Hematopoietic multipotent progenitor cell treated with erythropoietin and hydrocortisone succinate and interleukin-3 and kit ligand, for 4 days (in vitro differentiated cells): Measurements from ENCODE around the gene THBS2.

ENCODE experiments used
- DNase-seq: peaks from one replicate; pipeline ENCODE4 v3.0.0-alpha.2; 2015

Gene THBS2

DNA sequence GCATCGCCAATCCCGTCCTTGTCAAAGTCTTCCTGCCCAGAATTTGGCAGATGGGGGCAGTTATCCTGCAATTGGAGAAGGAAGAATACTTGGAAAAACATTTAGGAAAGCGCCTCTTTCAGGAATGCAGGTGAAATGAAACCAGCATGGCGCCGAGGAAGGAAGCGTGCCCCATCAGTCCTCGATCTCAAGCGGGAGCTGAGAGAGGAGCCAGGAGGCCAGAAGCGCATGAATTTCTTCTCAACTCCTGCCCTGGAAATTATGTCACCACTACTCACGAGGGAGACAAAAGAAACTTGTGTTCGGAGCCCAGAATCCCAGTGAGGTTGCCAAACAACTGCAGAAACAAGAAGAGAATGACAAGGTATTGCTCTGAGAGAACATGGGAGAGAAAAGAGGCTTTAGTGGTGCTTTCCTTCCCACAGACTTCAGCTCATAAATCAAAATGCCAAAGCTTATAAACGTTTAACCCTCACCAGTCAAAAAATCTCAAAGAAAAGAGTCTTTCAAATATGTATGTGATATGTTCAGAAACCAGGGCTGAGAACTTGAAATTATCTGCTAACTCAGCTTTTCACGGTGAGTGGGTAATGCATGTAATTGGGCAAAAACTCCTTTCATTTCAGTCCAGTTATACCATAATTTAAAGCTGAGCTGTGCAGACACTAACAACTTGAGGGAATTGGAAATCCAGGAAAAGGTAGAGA lies 23.9 kb downstream of the THBS2 start:
- DNase-seq, result no peak

DNA sequence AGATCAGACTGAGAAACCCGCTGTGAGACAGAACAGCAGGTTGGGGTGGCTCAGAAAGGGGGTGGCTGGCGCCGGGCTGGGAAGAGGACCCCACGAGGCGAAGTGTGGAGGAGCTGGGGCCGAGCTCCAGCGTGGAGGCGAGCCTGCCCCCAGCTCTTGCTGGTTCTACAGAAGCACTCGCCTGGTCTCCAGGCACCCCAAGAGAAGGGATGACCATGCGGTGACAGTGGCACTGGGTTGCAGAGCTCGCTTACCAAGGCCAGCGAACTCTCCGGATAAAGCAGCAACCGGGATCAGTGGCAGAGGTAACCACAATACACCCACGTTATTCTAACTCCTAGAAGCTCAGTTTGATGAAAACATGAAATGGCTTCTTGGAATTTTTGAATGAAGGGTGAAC lies 26.5 kb downstream of the THBS2 start:
- no peak for DNase-seq

DNA sequence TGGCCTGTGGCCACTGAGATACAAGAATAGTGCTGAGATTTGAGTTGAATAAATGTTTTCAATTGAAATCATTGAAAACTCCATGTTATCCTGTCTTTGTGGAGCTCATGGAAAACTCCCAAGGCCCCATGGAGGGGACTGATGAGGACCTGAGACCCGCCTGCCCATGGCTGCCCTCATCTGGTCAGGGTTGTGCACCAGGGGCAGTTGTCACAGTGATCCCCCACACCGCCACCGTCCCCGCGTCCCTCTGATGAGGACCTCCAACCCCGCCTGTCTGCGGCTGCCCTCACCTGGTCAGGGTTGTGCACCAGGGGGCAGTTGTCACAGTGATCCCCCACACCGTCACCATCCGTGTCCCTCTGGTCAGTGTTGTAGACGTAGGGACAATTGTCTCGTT lies 27.8 kb downstream of the THBS2 start:
- DNase-seq, result no peak

DNA sequence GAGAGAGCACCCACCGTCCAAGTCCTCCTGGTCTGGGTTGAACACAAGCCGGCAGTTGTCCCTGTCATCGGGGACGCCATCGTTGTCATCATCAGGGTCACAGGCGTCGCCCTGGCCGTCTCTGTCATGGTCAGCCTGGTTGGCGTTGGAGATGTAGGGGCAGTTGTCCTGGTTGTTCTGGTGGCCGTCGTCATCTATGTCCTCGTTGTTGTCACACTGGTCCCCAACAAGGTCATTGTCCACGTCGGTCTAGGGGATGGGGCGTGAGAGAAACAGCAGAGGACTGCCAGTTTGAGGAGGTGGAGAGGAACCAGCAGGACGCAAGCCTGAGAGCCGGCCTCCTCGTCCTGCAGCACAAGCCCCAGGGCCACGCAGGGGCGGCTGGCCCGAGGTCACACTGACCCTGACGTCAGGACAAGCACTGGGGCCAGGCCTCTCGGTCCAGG lies 28.5 kb downstream of the THBS2 start:
- DNase-seq, result no peak

DNA sequence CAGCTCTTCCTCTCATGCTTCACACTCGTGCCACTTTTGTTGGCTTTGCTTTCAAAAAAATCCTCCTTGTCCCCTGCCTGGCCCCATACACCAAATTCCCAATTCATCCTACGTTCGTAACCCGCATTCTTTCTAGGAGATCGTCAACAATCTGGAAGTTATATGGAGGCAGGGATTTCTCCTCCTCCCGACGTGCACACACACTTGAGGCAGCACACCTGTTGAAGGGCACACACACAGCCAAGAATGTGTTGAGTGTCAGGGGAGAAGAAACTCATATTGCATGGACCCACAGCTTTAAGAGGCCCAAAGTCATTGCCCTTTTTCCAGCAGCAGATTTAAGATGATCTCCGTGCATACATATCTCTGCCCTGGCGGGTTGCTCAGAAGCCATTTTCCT lies 28.9 kb downstream of the THBS2 start:
- no peak for DNase-seq

DNA sequence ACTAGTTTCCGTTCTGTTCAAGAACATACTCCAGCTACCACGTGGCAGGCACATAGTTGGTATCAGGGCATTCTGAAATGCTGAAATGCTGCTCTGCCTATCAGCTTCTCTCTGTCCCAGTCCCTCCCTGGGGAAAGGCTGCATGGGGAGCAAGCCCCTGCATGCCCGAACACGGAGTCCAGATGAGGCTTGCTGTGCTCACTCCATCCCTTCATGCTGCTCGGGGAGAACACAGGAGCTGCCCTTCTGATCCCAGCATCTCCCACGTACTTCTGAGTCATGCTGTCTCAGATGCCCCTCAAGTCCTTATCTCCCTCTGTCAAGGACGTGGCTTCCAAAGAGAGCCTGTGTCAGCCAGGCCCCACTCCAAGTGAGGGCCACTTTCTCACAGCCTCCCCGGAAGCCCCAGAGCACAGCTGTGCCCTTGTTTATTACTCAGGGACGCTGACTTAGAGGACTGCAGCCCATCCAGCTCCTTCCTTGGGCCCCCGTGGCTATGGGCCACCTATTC lies 29.4 kb downstream of the THBS2 start:
- DNase-seq, result no peak

DNA sequence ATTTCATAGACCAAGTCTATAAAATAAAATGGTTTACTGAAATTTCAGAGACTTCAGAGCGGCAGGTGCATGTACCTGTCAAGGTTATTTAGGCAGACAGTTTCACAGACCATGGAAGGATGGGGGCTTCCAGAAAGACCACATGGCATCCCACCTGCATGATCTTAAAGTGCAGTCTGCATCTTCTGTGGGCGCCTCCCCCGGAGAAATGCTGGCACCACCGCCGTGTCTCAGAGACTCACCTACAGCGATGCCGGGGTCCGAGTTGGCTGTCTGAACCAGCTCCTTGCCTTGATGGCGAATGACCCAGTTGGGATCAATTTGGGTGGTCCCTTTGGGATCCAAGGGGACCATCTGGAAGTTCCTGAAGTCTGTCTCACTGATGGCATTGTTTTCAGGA lies 30.6 kb downstream of the THBS2 start:
- no peak for DNase-seq

DNA sequence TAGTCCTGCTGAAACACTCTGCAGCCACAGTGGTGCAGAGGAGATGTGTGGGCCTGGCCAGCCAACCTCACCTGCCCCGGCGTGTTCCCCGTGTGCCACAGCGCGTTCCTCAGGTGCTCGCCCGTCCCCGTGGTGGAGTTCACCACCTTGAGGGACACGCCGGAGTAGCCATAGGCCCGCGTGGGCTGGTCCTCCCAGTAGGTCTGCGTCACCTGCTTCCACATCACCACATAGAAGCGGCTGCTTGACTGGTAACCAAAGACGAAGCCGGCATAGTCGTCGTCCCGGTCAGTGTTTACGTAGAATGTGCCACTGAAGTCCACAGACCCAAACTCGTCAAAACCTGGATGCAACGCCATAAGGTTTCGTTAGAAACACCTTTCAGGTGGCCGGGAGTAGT lies 31.5 kb downstream of the THBS2 start:
- no peak for DNase-seq

DNA sequence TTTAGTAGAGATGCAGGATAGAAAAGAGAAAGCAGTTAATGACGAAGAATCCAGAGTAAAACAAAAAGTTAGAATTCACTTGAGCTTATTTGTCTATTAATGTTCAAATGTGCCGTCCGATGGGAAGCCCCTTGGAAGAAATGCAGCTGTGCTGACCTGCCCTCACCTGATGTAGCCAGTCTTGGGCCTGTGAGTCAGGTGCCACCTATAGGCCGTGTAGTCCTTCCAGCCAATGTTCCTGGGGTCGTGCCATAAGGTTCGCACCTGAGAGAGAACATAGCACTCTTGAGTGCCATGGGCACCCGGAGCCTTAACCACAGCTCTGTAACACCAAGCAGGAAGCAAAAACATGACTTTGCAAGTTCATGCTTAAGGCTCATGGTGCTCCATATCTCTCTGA lies 32.4 kb downstream of the THBS2 start:
- DNase-seq, result no peak

DNA sequence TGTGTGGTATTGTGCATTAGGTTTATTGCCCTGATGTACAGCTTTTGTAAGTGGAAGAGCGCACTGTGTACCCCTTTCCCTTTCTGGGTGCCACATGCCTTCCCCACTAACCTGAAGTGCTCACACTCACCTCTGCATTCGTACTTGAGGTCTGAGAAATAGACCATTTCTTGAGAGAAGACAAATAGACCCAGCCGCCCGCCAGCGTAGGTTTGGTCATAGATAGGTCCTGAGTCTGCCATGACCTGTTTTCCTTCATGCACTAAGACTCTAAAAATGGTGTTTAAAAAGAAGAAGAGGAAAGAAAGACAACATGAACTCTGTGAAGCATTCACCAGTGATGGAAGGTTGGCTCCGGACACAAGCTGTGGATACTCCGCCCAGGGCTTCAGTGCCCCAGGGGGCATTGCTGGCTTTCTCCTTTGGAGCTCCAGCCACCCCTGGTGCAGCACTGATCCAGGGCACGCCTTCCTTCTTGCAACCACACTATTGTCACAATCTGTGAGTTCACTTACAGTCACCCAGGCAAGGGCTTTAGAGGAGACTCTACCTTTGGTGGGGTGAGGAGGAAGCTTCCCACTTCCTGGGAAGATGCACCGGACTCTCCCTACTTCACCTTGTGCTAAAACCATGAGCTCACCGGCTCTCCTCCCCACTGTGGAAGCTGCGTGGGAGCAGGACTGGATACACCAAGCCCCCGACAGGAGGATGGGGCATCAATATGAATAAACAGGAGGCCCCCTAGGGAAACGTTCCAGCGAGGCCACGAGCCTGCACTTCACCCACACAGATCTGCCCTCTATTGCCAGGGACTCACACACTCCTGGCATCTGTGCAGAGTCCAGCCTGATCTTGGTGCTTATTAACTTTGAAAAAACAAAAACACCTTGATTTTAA lies 33.3 kb downstream of the THBS2 start:
- no peak for DNase-seq

DNA sequence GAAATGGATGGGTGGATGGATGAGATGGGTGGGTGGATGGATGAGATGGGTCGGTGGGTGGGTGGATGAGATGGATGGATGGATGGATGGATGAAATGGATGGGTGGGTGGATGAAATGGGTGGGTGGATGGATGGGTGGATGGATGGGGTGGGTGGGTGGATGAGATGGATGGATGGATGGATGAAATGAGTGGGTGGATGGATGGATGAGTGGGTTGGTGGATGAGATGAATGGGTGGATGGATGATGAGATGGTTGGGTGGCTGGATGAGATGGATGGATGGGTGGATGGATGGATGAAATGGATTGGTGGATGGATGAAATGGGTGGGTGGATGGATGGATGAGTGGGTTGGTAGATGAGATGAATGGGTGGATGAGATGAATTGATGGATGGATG lies 35.7 kb downstream of the THBS2 start:
- DNase-seq, result no peak

DNA sequence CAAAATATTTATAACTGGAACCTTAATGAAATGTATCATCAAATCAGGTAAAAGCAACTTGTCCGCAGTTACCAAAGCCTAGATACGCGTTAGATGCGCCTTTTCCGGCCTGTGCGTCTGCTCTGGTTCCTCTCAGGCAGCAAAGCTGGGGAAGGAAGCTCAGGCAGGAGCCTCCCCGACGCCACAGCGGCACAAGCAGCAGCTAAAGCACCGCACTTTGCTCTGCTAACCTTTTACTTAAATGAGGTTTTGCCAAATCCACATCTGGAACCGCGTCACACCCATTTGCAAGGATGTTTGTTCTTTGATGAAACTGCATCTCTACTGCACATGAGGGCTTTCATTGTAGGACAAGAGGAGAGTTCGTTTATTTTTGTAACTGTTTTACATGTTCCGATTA lies 36.8 kb downstream of the THBS2 start:
- DNase-seq, result no peak

DNA sequence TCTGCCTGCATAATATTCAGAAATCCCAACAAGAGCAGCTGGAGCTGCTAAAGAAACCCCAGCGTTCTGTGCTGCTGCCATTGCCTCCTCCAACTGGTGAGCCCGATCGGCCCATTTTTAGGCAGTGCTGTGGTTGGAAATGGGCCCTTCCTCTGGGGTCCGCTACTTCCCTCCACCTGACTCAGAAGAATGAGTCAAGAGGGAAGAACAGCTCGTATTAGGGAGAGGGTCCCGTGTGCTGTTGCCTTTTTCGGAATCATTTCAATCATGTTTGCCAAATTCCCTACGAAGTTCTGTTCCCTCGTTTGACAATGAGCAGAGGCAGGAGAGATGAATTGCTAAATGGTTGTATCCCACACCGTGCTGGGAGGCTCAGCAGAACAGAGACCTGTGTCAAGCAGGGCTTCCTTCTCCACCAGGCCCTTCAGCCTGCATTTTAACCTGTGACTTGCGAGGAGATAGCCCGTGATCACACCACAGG lies 38.4 kb downstream of the THBS2 start:
- no peak for DNase-seq

DNA sequence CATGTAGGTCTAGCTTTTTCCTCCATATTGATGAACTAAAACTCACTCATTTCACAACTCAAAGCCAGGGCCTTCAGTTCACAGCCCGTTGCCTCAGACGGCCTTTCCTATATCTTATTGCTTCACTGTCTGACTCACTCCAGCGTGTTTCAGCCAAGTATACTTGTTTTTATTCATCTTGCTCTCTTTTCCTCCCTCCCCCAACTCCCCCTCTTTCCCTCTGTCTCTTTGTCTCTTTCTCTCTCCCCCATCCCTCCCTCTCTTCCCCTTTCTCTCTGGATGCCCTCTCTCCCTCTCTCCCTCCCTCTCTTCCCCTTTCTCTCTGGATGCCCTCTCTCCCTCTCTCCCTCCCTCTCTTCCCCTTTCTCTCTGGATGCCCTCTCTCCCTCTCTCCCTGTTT lies 38.9 kb downstream of the THBS2 start:
- DNase-seq, result peak; percentile 37

DNA sequence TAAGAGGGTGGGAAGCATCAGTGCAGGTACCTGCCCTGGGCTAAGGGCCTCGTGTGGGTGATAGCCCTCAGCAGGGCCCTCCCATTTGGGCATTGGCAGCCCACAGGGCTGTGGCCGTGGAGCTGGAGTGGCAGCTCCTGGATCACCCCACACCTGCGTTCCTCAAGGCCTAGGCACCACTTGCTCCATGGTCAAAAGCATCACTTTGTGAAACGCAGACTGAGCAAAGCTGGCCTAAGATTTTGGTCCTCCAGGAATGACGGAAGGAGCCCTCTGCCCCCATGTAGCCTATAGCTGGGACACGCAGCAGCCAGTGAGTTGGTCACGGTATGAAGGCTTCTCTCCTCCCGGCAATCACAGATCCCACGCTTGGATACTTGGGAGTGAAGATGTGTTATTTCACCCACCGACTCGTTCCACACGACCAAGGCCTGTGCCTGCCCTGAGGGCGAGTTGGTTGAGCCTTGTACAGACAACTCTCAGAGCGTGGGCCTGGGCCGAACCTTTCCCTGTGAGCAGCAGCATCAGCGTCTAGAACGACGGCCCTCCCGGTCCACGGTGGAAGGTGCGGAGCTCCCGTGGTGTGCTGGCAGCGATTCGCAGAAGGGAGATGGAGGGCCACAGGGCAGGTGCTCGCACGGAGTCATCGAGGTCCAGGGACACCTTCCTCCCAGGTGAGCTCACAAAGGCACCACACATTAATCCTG lies 39.7 kb downstream of the THBS2 start:
- DNase-seq, result no peak

DNA sequence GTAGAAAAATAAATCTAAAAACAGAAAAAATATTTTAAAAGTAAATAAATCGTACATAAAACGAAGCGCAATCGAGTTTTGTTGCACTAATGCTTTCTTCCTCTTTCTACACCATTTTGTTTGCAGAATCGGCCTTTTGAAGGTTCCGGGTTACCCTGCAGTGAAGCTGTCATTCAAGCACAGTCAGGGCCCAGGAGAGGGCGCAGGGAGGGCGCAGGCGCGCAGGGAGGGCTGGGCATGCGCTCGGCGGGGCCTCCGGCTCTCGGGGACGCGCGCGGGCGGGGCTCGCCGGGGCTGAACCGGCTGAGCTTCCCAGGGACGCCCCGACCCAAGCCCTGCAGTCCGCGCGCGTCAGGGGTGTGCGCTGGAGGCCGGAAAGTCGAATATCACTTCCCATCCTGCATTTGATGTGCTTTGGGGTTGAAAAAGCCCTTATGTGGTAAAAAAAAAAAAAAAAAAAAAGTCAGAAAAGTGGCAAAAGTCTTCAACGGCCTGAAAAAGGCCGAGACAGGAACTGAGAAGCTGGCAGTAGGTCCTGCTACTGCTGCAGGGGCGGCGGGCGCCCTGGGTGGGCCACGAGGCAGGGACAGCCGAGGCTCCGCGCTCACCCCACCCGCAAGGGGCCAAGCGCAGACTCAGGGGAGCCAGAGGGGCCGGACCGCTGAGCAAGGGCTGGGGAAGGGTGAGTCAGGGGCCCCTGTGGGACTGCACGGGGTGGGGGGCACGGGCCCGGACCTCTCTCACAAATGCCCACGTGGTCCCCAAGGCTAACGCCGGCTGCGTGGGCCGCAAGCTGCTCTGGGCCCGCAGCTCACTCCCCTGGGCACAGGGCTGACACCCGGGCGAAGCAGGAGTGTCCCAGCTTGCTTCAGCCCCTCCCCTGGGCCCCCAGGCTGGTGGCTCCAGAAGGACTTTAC lies 40.5 kb downstream of the THBS2 start:
- DNase-seq, result peak; percentile 97

DNA sequence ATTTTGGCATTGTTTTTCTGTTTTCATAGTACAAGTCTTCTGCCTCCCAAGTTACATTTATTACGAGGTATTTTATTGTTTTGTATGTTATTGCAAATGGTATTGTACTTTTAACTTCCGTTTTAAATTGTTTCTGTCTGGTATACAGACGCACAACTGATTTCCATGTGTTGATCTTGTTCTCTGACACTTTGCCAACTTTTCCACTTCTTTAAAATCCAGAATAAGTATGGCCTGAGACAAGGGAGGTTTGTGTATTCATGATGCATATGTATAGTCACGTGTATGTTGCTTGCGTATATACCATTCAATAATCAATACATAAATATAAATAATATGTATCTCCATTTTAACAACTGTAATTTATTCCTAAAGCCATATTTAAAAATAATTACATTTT lies 41.2 kb downstream of the THBS2 start:
- peak; percentile 31 for DNase-seq

DNA sequence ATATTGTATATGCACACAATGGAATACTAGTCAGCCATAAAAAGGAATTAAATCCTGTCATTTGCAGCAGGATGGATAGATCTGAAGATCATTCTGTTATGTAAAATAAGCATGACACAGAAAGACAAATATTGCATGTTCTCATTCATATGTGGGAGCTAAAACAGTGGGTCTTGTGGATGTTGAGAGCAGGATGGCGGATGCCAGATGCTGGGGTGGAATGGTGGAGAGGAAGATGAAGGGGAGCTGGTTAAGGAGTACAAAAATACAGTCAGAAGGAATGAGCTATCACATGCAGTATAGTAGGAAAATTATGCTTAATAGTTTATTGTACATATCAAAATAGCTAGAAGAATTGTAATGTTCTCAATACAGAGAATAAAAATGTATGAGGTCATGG lies 41.8 kb downstream of the THBS2 start:
- DNase-seq, result no peak

DNA sequence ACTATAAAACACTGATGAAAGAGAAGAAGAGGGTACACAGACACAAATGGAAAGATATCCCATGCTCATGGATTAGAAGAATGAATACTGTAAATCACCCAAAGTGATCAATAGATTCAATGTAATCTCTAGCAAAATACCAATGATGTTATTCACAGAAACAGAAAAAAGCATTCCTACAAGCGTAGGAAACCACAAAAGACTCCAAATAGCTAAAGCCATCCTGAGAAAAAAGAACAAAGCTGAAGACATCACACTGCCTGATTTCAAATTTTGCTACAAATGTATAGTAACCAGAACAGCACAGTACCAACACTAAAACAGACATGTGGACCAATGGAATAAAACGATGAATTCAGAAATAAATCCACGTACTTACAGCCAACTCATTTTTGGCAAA lies 43.0 kb downstream of the THBS2 start:
- DNase-seq, result no peak

DNA sequence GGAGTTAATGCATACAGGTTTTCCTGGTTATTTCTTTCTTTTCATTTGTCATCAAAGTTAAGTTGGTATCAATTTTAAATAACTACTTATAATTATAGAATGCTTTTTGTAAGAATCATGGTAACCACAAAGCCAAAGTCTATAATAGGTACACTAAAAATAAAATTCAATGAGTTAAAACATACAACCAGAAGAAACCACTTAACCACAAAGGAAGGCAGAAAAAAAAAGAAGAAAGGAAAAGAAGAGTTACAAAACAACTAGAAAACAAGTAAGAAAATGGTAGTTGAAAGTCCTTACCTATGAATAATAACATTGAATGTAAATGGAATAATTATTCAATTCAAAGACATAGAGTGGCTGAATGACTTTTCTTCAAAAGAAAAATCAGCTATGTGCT lies 45.6 kb downstream of the THBS2 start:
- DNase-seq, result peak; percentile 7

DNA sequence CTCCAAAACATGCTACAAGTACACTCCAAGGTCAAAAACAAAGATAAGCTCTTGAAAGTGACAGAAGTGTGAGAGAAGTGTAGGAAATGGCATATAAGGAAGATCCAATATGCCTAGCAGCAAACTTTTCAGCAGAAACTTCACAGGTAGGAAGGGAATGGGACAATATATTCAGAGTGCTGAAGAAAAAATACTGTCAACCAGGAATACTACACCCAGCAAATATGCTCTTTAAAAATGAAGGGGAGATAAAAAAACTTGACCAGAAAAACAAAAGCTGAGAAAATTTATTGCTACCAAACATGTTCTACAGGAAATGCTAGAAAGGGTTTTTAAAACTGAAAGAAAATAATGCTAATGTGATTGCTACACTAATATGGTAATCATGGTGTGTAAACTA lies 46.2 kb downstream of the THBS2 start:
- DNase-seq, result no peak
